SU-DHL-6 (cell line): ENCODE data around the gene HOXB3.

Source experiments
- EZH2phosphoT487 ChIP-seq: fragments of 200-600 bp; sonication (generic), shearing (Covaris generic); conservative IDR thresholded peaks from 2 replicates; pipeline ENCODE4 v1.6.1; 2018; ENCODE audit warnings: mild to moderate bottlenecking, antibody characterized with exemption, low read length, moderate library complexity, mixed read lengths
- TF ChIP-seq, protein P1 (sequence below): fragments of 200-600 bp; sonication (generic); IDR thresholded peaks from one replicate; pipeline ENCODE4 v1.5.1; 2017; ENCODE audit warnings: antibody characterized with exemption, mild to moderate bottlenecking, low read length, moderate library complexity; ENCODE audit not compliant: insufficient read depth, poor library complexity, severe bottlenecking

DNA sequence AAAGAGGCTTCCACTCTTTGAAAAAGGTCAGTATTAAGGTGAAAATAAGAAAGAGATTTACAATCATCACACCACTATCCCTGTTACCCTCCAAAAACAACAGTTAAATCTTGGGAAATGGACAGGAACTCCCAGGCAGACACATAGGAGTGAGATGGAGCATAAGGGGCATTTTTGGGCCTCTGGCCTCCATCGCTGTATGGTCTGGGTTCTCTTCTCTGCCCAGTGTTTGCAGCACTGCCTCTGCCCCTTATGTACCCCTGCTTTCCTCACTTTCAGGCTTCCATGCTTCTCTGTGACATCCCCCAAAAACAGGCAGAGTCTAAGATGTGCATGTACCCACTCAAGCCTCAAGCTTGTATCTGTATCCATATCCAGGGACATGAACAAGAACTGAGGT, 44.5 kb downstream of the HOXB3 start:
- TF ChIP-seq, protein P1, sequence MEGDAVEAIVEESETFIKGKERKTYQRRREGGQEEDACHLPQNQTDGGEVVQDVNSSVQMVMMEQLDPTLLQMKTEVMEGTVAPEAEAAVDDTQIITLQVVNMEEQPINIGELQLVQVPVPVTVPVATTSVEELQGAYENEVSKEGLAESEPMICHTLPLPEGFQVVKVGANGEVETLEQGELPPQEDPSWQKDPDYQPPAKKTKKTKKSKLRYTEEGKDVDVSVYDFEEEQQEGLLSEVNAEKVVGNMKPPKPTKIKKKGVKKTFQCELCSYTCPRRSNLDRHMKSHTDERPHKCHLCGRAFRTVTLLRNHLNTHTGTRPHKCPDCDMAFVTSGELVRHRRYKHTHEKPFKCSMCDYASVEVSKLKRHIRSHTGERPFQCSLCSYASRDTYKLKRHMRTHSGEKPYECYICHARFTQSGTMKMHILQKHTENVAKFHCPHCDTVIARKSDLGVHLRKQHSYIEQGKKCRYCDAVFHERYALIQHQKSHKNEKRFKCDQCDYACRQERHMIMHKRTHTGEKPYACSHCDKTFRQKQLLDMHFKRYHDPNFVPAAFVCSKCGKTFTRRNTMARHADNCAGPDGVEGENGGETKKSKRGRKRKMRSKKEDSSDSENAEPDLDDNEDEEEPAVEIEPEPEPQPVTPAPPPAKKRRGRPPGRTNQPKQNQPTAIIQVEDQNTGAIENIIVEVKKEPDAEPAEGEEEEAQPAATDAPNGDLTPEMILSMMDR: no peak
- TF ChIP-seq EZH2phosphoT487: no peak
